ENCODE measurements around the gene KRTAP1-3.

- TF ChIP-seq, protein P1, sequence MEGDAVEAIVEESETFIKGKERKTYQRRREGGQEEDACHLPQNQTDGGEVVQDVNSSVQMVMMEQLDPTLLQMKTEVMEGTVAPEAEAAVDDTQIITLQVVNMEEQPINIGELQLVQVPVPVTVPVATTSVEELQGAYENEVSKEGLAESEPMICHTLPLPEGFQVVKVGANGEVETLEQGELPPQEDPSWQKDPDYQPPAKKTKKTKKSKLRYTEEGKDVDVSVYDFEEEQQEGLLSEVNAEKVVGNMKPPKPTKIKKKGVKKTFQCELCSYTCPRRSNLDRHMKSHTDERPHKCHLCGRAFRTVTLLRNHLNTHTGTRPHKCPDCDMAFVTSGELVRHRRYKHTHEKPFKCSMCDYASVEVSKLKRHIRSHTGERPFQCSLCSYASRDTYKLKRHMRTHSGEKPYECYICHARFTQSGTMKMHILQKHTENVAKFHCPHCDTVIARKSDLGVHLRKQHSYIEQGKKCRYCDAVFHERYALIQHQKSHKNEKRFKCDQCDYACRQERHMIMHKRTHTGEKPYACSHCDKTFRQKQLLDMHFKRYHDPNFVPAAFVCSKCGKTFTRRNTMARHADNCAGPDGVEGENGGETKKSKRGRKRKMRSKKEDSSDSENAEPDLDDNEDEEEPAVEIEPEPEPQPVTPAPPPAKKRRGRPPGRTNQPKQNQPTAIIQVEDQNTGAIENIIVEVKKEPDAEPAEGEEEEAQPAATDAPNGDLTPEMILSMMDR (conservative IDR thresholded peaks at IDR 0.05; ENCODE audit: low read length) = no peak
- no peak for TF ChIP-seq EZH2phosphoT487 (IDR thresholded peaks at IDR 0.05; ENCODE audit: borderline replicate concordance, low read depth, low read length)
Measured at GRCh38 chr17:40993839-40994238, 40.8 kb downstream of the KRTAP1-3 start, which contains the start of gene KRTAP3-3.

All from OCI-LY7 (cell line).